Hepatocyte (in vitro differentiated cells): Measurements from ENCODE around the gene HEATR3. TPM values are rescaled to one million over a fixed set of nuclear protein-coding genes. Genes with fewer than 3 reads are reported as not detected.

ENCODE experiments used
- DNase-seq: peaks from one replicate; pipeline ENCODE4 v3.0.0-alpha.2; 2016; ENCODE audit warnings: low spot score
- H2AFZ ChIP-seq: fragments of 200-600 bp; sonication (generic); 2 replicates; pipeline ENCODE4 v1.6.0; 2016; ENCODE audit warnings: antibody characterized with exemption, mild to moderate bottlenecking
- H3K27ac ChIP-seq: fragments of 200-600 bp; sonication (generic); 2 replicates; pipeline ENCODE4 v1.5.1; 2016; ENCODE audit warnings: mild to moderate bottlenecking
- H3K27me3 ChIP-seq: fragments of 200-600 bp; sonication (generic); 2 replicates; pipeline ENCODE4 v1.6.1; 2016
- H3K36me3 ChIP-seq: fragments of 200-600 bp; sonication (generic); replicated peaks from 2 replicates; pipeline ENCODE4 v1.5.1; 2016; ENCODE audit warnings: low read depth; ENCODE audit not compliant: insufficient read depth
- H3K4me1 ChIP-seq: fragments of 200-600 bp; sonication (generic); 2 replicates; pipeline ENCODE4 v1.5.1; 2016; ENCODE audit warnings: mild to moderate bottlenecking, moderate library complexity; ENCODE audit not compliant: insufficient read depth
- H3K4me2 ChIP-seq: fragments of 200-600 bp; sonication (generic); 2 replicates; pipeline ENCODE4 v1.6.0; 2016
- H3K4me3 ChIP-seq: fragments of 200-600 bp; sonication (generic); 2 replicates; pipeline ENCODE4 v1.5.1; 2016; ENCODE audit warnings: mild to moderate bottlenecking
- H3K79me2 ChIP-seq: fragments of 200-600 bp; sonication (generic); 2 replicates; pipeline ENCODE4 v1.6.0; 2017; ENCODE audit warnings: mild to moderate bottlenecking
- H3K9me2 ChIP-seq: fragments of 200-600 bp; sonication (generic); replicated peaks from 2 replicates; pipeline ENCODE4 v1.6.0; 2017; ENCODE audit warnings: mild to moderate bottlenecking; ENCODE audit not compliant: insufficient read depth
- H3K9me3 ChIP-seq: fragments of 200-600 bp; sonication (generic); 2 replicates; pipeline ENCODE4 v1.5.1; 2016; ENCODE audit warnings: low read depth, mild to moderate bottlenecking
- H4K20me1 ChIP-seq: fragments of 200-600 bp; sonication (generic); 2 replicates; pipeline ENCODE4 v1.6.0; 2016; ENCODE audit warnings: mild to moderate bottlenecking; ENCODE audit not compliant: insufficient read depth, poor library complexity, severe bottlenecking
- EZH2 ChIP-seq: fragments of 200-600 bp; sonication (generic); IDR thresholded peaks from 2 replicates; pipeline ENCODE4 v1.6.1; 2016; ENCODE audit warnings: antibody characterized with exemption, mild to moderate bottlenecking, borderline replicate concordance
- EZH2phosphoT487 ChIP-seq: fragments of 200-600 bp; sonication (generic); IDR thresholded peaks from one replicate; pipeline ENCODE4 v1.6.1; 2018; ENCODE audit warnings: antibody characterized with exemption, mild to moderate bottlenecking, low read depth, moderate library complexity; ENCODE audit not compliant: unreplicated experiment, severe bottlenecking
- WGBS: methylation state at CpG from one replicate; pipeline ENCODE4 v1.1.6; 2016; ENCODE audit warnings: low lambda C conversion rate; ENCODE audit errors: missing lambda C conversion rate; 5-methylcytosine and 5-hydroxymethylcytosine counted together
- polyA plus RNA-seq: library from polyadenylated mRNA; unstranded; fragments of >200 nt; fragmentation: Nextera tagmentation; extraction: Ambion mirVana; gene quantifications from 2 replicates; pipeline ENCODE4 v1.2.1, GENCODE V29; 2016
- total RNA-seq: library from RNA; depleted of rRNA; stranded (reverse); fragments of >200 nt; gene quantifications from 2 replicates; pipeline ENCODE4 v1.2.3, GENCODE V29; 2014
- TF ChIP-seq, protein P1 (sequence below): fragments of 200-600 bp; sonication (generic); IDR thresholded peaks from 2 replicates; pipeline ENCODE4 v1.5.1; 2016; ENCODE audit warnings: antibody characterized with exemption, mild to moderate bottlenecking; ENCODE audit not compliant: poor library complexity

The HEATR3 gene
- total and polyA plus RNA-seq, 2 experiments from 2014 or later: 3.8 to 16.8 TPM

DNA sequence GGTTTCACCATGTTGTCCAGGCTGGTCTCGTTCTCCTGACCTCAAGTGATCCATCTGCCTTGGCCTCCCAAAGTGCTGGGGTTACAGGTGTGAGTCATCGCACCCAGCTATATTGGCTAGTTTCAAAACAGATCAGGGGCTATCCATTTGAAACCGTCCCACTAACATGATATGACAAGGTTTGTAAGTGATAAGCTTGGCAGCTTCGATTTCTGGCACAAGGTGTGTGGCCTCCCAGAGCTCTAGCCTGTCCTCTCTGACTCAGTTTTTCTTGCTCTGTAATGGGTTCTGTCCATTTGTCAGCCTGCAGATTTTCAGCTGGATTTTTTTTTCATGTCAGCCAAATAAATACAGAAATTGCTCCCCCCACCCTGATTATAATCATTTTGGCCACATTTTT lies 55.5 kb downstream of the HEATR3 start:
- WGBS: 77% methylated on average over 4 of the region's 4 CpGs
- no peaks in the 10 kb centered on the region for H3K9me3 ChIP-seq

DNA sequence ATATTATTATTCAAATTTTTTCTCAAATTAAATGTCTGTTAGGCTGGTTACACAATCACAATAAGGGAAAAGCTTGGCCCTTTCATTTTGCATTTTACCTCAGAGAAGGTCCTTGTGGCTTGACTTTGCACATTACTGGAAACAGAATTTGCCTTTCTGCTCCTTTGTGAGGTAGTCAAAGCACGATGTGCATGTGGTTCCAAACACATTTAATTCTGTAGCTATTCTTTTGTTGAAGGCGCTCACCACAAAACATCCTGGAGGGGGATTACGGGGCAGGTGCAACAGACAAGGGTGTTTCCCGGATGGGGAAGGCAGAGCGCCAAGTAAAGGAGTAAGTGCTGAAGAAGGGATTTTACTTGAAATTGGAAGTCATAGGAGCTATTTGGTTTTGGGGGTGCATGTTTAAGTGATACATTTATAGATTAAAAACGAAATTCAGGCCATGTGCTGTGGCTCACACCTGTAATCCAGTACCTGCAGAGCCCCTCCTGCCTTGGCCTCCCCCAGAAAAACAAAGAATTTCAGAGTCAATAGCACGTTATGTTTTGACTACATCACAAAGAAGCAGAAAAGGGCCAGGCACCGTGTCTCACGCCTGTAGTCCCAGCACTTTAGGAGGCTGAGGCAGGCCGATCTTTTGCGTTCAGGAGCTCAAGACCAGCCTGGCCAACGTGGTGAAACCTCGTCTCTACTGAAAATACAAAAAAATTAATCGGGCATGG lies 56.1 kb downstream of the HEATR3 start:
- Histone ChIP-seq H3K79me2 (no peaks in the 10 kb centered on the region), H4K20me1 (no peaks in the 10 kb centered on the region), H3K4me2 (no peak overlapping the region), H3K36me3 (no peaks in the 10 kb centered on the region), H3K27ac (no peak overlapping the region), H3K4me1 (peaks cover 3% of the 10 kb centered on the region), H3K4me3 (no peak overlapping the region), H2AFZ (no peak overlapping the region), H3K27me3 (no peaks in the 10 kb centered on the region), H3K9me2 (no peaks in the 10 kb centered on the region), H3K9me3 (no peaks in the 10 kb centered on the region)
- TF ChIP-seq, protein P1, sequence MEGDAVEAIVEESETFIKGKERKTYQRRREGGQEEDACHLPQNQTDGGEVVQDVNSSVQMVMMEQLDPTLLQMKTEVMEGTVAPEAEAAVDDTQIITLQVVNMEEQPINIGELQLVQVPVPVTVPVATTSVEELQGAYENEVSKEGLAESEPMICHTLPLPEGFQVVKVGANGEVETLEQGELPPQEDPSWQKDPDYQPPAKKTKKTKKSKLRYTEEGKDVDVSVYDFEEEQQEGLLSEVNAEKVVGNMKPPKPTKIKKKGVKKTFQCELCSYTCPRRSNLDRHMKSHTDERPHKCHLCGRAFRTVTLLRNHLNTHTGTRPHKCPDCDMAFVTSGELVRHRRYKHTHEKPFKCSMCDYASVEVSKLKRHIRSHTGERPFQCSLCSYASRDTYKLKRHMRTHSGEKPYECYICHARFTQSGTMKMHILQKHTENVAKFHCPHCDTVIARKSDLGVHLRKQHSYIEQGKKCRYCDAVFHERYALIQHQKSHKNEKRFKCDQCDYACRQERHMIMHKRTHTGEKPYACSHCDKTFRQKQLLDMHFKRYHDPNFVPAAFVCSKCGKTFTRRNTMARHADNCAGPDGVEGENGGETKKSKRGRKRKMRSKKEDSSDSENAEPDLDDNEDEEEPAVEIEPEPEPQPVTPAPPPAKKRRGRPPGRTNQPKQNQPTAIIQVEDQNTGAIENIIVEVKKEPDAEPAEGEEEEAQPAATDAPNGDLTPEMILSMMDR: no peak
- no peak for TF ChIP-seq EZH2phosphoT487
- no peak for TF ChIP-seq EZH2
- DNase-seq: no peak
- 78% methylated on average over 14 of the region's 14 CpGs for WGBS

More for the DNA sequence above, 55.5 kb downstream of the HEATR3 start:
- Histone ChIP-seq H3K27me3 (no peaks in the 10 kb centered on the region), H3K4me2 (no peak overlapping the region), H3K36me3 (no peaks in the 10 kb centered on the region), H2AFZ (no peak overlapping the region), H3K4me3 (no peak overlapping the region), H3K79me2 (no peaks in the 10 kb centered on the region), H4K20me1 (no peaks in the 10 kb centered on the region), H3K4me1 (peaks cover 3% of the 10 kb centered on the region), H3K27ac (no peak overlapping the region), H3K9me2 (no peaks in the 10 kb centered on the region)
- DNase-seq: no peak
- TF ChIP-seq, protein P1: no peak
- no peak for TF ChIP-seq EZH2
- TF ChIP-seq EZH2phosphoT487: no peak

DNA sequence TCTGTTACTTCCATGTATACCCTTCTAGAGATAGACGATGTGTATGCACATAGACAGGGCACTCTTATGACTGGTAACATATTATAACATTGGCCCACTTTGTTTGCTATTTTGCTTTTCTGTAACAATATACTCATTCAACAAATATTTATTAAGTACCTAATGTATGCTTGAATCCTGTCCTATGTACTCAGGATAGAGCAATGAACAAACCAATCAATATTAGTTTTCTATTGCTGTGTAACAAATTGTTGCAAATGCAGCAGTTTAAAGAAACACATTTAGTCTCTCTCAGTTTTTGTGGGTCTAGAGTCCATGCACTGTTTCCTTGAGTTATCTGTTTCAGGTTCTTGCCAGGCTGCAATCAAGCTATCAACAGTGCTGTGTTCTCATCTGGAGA lies 57.6 kb downstream of the HEATR3 start:
- Histone ChIP-seq H3K4me2 (no peak overlapping the region), H3K79me2 (no peaks in the 10 kb centered on the region), H2AFZ (no peak overlapping the region), H3K4me3 (no peak overlapping the region), H4K20me1 (no peaks in the 10 kb centered on the region), H3K27me3 (no peaks in the 10 kb centered on the region), H3K36me3 (no peaks in the 10 kb centered on the region), H3K9me3 (no peaks in the 10 kb centered on the region), H3K9me2 (no peaks in the 10 kb centered on the region), H3K27ac (no peak overlapping the region), H3K4me1 (peaks cover 3% of the 10 kb centered on the region)
- no peak for DNase-seq
- 89% methylated on average over 1 of the region's 1 CpG for WGBS
- TF ChIP-seq EZH2 (no peak), EZH2phosphoT487 (no peak)
- TF ChIP-seq, protein P1: no peak
